SH-SY5Y (cell line): ENCODE measurements around the gene SMIM32.

Experiments used
- GATA2 ChIP-seq: IDR thresholded peaks from 2 replicates; pipeline ENCODE4 v1.6.1; 2011; ENCODE audit warnings: mild to moderate bottlenecking, low read depth, low read length
- GATA3 ChIP-seq: IDR thresholded peaks from 2 replicates; pipeline ENCODE4 v1.6.1; 2011; ENCODE audit warnings: low read depth, mild to moderate bottlenecking, low read length, moderate library complexity

GRCh38 chr5:136205061-136205702, 12.2 kb upstream of the SMIM32 start:
- no peak for TF ChIP-seq GATA2
- no peak for TF ChIP-seq GATA3
